NCI-H2196 (cell line): ENCODE measurements around the gene TTYH1.
"Not testable (repeated sequence)": the region's sequence is repeated elsewhere in the genome, so short reads cannot be mapped to it uniquely, and the experiment has no call there.

Experiments used
- DNase-seq: peaks from one replicate; lab custom pipeline; 2025; ENCODE audit not compliant: unreplicated experiment; lab: John Stamatoyannopoulos, UW

The TTYH1 gene

GRCh38 chr19:54439174-54439851, 24.0 kb downstream of the TTYH1 start:
- peak; percentile 36 for DNase-seq

- DNase-seq, result no peak
These were observed 25.4 kb downstream of the TTYH1 start for GRCh38 chr19:54440641-54441040.

DNA sequence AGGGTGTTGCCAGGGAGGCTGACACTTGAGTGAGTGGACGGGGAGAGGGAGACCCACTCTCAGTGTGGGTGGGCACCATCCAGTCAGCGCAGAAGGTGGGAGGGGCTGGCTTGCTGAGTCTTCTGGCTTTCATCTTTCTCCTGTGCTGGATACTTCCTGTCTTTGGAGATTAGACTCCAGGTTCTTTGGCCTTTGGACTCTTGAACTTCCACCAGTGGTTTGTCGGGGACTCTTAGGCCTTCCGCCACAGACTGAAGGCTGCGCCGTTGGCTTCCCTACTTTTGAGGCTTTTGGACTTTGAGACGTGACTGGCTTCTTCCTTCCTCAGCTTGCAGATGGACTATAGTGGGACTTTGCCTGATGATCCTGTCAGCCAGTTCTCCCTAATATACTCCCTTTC, 29.5 kb downstream of the TTYH1 start:
- DNase-seq, result no peak

DNA sequence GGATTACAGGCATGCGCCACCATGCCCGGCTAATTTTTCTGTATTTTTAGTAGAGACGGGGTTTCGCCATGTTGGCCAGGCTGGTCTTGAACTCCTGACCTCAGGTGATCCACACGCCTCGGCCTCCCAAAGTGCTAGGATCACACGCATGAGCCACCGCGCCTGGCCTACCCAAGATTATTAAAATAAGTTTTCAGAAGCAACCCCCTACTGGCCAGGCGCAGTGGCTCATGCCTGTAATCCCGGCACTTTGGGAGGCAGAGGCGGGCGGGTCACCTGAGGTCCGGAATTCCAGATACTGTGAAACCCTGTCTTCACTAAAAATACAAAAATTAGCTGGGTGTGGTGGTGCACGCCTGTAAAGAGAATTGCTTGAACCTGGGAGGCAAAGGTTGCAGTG, 31.1 kb downstream of the TTYH1 start:
- DNase-seq, result not testable (repeated sequence)

- peak; percentile 14 for DNase-seq
These were observed 32.9 kb downstream of the TTYH1 start for GRCh38 chr19:54448040-54448773.

- peak; percentile 95 for DNase-seq
These were observed 33.8 kb downstream of the TTYH1 start, which contains the start of gene LENG8 for GRCh38 chr19:54448774-54449700. TSS of gene LENG8 (plus strand) at chr19:54449199. CDS start at chr19:54451345, 2,146 bp downstream.

DNA sequence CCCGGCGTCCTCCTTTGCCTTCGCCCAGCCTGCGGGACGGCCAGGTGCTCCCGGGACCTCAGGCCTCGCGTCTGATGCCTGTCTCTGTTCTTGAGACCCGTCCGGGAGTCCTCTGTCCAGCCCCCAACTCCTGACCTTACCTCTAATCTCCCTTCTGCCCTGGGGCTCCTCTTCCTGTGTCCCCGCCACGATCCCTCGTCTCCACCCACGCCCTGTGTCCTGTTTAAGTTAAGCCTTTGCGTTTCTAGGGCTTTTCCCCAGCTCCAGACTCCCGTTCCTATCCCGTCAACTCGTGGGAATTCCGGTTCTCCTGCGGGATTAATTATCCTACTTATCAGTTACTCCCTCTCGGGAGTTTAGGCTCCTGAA, 34.4 kb downstream of the TTYH1 start:
- DNase-seq, result no peak

GRCh38 chr19:54451331-54451871, 36.1 kb downstream of the TTYH1 start:
- DNase-seq, result peak; percentile 33

GRCh38 chr19:54451997-54452396, 36.7 kb downstream of the TTYH1 start:
- no peak for DNase-seq

GRCh38 chr19:54452626-54453025, 37.4 kb downstream of the TTYH1 start:
- DNase-seq, result no peak

- no peak for DNase-seq
These were observed 38.9 kb downstream of the TTYH1 start for GRCh38 chr19:54453921-54454780.

GRCh38 chr19:54454781-54455675, 39.8 kb downstream of the TTYH1 start:
- DNase-seq, result no peak

DNA sequence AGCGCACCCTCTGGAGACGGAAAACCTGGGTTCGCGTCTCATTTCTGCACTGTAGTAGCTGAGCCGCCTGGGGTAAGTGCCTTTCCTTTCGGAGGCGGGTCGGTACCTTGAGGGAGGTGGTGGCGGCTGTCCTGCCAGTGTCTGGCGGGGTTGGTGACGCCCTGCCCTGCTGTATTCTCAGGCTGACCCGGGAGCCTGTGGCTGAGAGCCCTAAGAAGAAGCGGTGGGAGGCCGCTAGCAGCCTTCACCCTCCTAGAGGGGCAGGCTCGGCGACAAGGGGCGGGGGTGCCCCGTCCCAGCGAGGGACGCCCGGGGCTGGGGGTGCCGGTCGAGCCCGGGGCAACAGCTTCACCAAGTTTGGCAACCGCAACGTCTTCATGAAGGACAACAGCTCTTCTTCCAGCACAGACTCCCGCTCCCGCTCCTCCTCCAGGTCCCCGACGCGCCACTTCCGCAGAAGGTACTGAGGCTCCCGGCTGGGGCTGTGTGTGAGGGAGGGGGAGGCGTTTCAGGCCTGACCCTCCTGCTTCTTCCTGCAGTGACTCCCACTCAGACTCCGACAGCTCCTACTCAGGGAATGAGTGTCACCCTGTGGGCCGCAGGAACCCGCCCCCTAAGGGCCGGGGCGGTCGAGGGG, 40.6 kb downstream of the TTYH1 start:
- no peak for DNase-seq

- no peak for DNase-seq
These were observed 41.4 kb downstream of the TTYH1 start for GRCh38 chr19:54456423-54457373.

DNA sequence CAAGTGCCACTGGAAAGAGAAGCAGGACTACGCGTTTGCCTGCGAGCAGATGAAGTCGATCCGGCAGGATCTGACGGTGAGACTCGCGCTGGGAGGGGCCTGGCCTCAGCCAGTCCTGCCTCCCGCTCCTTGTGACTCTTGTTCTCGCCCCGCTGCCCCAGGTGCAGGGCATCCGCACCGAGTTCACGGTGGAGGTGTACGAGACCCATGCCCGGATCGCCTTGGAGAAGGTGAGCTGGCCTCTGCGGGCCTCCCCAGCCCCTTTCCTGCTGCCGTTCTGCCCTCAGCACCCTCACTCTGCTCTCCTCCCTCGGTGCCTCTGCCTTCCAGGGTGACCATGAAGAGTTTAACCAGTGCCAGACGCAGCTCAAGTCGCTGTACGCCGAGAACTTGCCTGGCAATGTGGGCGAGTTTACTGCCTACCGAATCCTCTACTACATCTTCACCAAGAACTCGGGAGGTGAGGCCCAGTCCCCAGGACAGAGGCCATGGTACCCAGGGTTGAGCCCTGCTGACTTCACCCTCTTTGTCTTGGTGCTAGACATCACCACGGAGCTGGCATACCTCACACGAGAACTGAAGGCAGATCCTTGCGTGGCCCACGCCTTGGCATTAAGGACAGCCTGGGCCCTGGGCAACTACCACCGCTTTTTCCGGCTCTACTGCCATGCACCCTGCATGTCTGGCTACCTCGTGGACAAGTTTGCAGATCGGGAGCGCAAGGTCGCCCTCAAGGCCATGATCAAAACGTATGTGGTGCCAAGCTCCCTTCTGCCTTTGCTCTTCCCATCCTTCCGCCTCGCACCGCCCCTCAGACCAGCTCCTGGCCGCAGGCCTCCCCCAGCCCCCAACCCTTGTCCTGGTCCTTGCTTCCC, 42.7 kb downstream of the TTYH1 start:
- DNase-seq, result no peak

DNA sequence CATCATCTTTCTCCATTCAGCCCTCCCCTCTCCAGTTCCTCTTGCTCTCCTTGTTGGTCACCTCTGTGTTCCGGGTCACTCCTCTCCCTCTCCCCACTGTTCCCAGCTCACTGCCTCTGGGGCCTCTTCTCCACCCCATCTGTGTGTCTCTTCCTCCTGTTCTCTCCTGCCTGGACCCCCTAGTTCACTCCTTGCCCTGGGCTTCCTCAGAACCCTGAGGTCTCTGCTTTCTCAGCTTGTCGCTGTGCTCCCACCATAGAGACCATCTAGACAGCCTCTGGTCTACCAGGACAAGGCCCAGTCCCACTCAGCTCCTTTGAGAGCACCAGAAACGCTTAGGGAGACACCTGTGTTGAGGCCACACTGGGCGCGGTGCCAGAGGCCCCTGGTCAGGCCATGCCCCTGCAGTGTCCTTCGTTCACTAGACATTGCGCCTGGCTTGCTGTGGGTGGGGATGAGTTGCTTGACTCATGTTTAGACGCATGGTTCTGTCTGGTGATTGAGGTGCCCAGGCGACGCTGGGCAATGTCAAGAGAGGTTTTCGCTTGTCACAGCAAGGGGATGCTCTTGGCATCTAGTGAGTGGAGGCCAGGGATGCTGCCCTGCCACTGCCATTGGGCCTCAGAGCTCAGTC, 43.5 kb downstream of the TTYH1 start:
- DNase-seq, result no peak
